T-helper 1 cell treated with Interleukin-12 subunit alpha and Interleukin-12 subunit beta and Interleukin-4 antibody, amounts not matched to agents 30 ng/mL and 1 ng/mL, for 36 hours (primary cell): ENCODE measurements around the gene SLC12A7. TPM values are rescaled to one million over a fixed set of nuclear protein-coding genes. Genes with fewer than 3 reads are reported as not detected.

Experiments
- total RNA-seq: library from RNA; stranded (reverse); gene quantifications from 2 replicates; pipeline ENCODE4 v1.2.3, GENCODE V29; 2022

SLC12A7 gene
- total RNA-seq, 1 donor from 2014 or later = 76.7 TPM

Other genes starting within 250 kb of the SLC12A7 start
- 62.8 and 64.3 TPM in 2 replicates for gene BRD9, start 219.3 kb downstream of the SLC12A7 start, total RNA-seq
- gene TRIP13, start 219.2 kb downstream of the SLC12A7 start, total RNA-seq = 20.8 and 24.1 TPM in 2 replicates
- gene NKD2, start 103.3 kb downstream of the SLC12A7 start, total RNA-seq = 3.1 and 4.3 TPM in 2 replicates
- not detected in 2 replicates for gene SLC6A19, start 89.5 kb upstream of the SLC12A7 start, total RNA-seq
- not detected in 2 replicates for gene SLC6A18, start 113.3 kb upstream of the SLC12A7 start, total RNA-seq
- gene TERT, start 183.0 kb upstream of the SLC12A7 start, total RNA-seq = 2.6 and 3.3 TPM in 2 replicates
- gene CLPTM1L, start 233.0 kb upstream of the SLC12A7 start, total RNA-seq = 119 and 123 TPM in 2 replicates